Peyer's patch (tissue), 4 donors: ENCODE measurements around the gene HS6ST1. TPM values are rescaled to one million over a fixed set of nuclear protein-coding genes. Genes with fewer than 3 reads are reported as not detected.

Source experiments
- DNase-seq, 3 donors: peaks; one replicate each; pipeline ENCODE4 v3.0.0-alpha.2; 2017 to 2019
- H3K27ac ChIP-seq, 4 donors: fragments of 200-600 bp; sonication (generic); one replicate each; pipeline ENCODE4 v1.5.1; 2016 to 2019
- H3K27me3 ChIP-seq, 2 donors: fragments of 200-600 bp; sonication (generic); one replicate each; pipeline ENCODE4 v1.5.1; 2019
- H3K36me3 ChIP-seq, 3 donors: fragments of 200-600 bp; sonication (generic); one replicate each; pipeline ENCODE4 v1.5.1; 2016 to 2019
- H3K4me1 ChIP-seq, 4 donors: fragments of 200-600 bp; sonication (generic); one replicate each; pipeline ENCODE4 v1.5.1; 2016 to 2019
- H3K4me3 ChIP-seq, 4 donors: fragments of 200-600 bp; sonication (generic); 1 replicate in 3 of 4; 2 replicates in 1 of 4; pipeline ENCODE4 v1.5.1; 2016 to 2019; ENCODE audit warnings: mild to moderate bottlenecking in 1 of 4
- H3K9me3 ChIP-seq, 4 donors: fragments of 200-600 bp; sonication (generic); one replicate each; pipeline ENCODE4 v1.5.1; 2016 to 2019; ENCODE audit warnings: mild to moderate bottlenecking in 1 of 4
- POLR2A ChIP-seq, 2 donors: fragments of 450-650 bp; IDR thresholded peaks; one replicate each; pipeline ENCODE4 v1.5.1; 2017; ENCODE audit warnings: antibody characterized with exemption in 2 of 2, mild to moderate bottlenecking in 2 of 2, moderate library complexity in 2 of 2
- total RNA-seq, 4 donors: library from RNA; depleted of rRNA; stranded (reverse); fragments of >200 nt; gene quantifications; one replicate each; pipeline ENCODE4 v1.1.0, GENCODE V29; 2016
- TF ChIP-seq, protein P1 (sequence below), 6 experiments: fragments of 450-650 bp in 4 of 6; fragments of 200-600 bp in 2 of 6; sonication (generic) in 1 of 6; IDR thresholded peaks; one replicate each; pipeline ENCODE4 v1.5.1; 2017 to 2019; ENCODE audit warnings: antibody characterized with exemption in 6 of 6, mild to moderate bottlenecking in 3 of 6, moderate library complexity in 1 of 6

Gene HS6ST1, protein sequence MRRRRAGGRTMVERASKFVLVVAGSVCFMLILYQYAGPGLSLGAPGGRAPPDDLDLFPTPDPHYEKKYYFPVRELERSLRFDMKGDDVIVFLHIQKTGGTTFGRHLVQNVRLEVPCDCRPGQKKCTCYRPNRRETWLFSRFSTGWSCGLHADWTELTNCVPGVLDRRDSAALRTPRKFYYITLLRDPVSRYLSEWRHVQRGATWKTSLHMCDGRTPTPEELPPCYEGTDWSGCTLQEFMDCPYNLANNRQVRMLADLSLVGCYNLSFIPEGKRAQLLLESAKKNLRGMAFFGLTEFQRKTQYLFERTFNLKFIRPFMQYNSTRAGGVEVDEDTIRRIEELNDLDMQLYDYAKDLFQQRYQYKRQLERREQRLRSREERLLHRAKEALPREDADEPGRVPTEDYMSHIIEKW
- total RNA-seq, result 10 to 100 TPM; 16.5 to 52.0 (median 40.2) TPM

DNA sequence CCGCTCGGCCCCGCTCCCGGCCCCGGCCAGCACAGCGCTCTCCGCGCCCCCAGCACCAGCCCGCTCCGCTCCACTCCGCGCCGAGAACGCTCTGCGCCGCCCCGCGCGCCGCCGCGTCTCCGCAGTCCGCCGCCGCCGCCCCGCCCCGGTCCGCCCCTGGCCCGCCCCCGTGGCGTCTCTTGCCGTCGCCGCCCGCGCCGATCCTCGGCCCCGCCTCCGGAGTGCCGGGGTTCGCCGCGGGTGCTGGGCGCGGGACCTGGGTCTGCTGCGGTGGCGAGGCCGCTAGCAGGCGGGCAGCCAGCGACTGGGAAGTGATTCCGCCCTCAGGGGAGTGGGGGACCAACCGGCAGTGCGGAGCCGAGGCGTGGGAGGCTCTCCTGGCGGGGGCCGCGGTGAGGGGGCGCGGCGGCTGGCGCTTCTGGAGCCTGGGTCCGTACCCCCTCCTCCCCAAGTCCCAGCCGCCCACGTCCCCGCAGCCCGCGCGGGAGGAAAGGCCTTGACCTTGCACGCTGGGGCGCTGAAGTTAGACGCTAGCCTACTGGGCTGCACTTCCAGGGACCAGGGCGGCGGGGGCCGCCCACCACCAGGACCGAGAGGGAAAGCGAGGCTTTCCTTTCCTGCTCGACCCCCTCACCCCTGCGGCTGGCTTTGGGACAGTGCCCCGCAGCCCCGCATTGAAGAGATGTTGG is at the start of gene HS6ST1:
Gene HS6ST1 (minus strand): TSS at position 93 of the 689 bp plus-strand sequence. CDS start 305 bp downstream, outside the sequence.
- H3K4me3 ChIP-seq, result peak within 1 kb of the TSS; percentile 70 to 82 (median 76)
- H3K27ac ChIP-seq, result peak within 1 kb of the TSS; percentile 32 to 67 (median 62)
- TF ChIP-seq, protein P1, sequence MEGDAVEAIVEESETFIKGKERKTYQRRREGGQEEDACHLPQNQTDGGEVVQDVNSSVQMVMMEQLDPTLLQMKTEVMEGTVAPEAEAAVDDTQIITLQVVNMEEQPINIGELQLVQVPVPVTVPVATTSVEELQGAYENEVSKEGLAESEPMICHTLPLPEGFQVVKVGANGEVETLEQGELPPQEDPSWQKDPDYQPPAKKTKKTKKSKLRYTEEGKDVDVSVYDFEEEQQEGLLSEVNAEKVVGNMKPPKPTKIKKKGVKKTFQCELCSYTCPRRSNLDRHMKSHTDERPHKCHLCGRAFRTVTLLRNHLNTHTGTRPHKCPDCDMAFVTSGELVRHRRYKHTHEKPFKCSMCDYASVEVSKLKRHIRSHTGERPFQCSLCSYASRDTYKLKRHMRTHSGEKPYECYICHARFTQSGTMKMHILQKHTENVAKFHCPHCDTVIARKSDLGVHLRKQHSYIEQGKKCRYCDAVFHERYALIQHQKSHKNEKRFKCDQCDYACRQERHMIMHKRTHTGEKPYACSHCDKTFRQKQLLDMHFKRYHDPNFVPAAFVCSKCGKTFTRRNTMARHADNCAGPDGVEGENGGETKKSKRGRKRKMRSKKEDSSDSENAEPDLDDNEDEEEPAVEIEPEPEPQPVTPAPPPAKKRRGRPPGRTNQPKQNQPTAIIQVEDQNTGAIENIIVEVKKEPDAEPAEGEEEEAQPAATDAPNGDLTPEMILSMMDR (IDR thresholded peaks at IDR 0.05), result no peak
- peak in 1 of 2 donors; percentile 49 for TF ChIP-seq POLR2A (IDR thresholded peaks at IDR 0.05)
- no peaks in the 10 kb centered on the region for H3K36me3 ChIP-seq
- peak; percentile 83 to 94 (median 92) for DNase-seq
- peaks cover 3 to 28% (median 16%) of the 10 kb centered on the region in 4 donors for H3K4me1 ChIP-seq
- H3K27me3 ChIP-seq, result no peaks in the 10 kb centered on the region
- no peaks in the 10 kb centered on the region for H3K9me3 ChIP-seq

DNA sequence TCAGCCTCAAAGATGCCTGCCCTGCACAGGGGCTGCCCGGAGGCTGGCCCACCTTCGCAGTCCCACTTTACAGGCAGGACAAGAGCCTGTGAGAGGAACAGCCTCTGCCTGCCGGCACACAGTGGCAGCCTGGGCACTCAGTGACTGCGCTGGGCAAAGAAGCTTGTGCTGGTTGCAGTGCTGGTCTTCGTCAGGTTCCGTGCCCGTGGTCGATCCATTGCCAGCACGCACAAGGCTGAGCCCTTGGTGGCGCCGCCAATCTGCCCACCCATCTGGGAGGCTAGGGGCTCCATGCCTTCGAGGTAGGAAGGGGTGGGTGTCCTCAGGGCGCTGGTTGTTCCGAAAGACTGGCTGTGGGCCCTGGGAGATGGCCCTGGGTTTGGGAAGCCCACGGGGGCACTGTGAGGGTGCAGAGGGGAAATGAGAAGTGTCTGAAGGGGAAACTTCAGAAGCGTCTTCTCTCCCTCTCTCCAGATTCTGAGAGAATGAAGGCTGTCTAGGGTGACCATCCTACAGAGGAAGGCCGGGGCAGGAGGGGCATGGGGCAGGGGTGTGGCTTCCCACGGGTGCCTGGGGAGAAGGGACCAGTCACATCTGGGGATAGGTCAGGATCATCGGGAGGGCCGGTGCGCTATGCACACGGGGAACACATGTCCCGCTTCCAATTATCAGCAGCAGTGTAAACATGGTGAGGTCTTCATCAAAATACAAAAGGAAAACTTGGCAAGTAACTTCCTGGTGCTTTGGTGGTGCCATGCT is 49.1 kb upstream of the HS6ST1 start:
- peak in 2 of 3 donors; percentile 37 to 44 for DNase-seq
- no peak overlapping the region for H3K27ac ChIP-seq

DNA sequence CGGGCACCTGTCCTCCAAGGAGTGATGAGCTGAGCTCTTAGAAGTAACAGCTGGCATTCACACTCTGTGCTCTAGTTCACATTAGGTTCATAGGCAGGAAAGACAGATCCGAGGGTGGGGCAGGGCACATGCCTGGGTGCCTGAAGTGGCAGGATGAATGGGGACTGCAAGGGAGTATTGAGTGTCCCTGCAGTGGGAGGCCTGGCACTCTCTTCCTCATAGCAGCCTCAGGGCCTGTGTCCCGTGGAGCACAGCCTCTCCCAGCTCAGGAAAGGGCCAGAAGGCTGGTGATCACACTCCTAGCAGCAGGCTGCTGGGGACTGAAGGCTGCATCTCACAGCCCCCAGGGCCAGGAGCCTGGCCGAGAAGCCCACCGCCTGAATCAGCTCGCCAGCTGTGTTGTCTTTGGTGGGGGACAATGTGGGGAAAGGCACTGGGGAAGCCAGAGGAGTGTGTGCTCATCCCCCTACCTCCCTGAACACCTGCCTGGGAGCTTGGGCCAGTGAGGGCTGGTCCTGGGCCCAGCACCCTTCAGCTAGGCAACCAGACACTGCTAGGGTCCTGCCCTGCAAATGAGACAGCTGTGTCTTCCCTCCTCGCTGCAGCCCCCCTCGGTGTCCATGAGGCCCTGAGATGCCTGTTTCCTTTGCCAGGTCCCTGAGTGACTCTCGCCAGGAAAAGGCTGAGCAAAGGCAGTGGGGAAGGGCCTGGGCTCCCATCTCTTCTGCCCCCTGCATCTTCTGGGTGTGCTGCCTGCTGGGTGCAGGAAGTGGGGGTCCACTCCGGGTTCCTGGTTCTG is 48.2 kb upstream of the HS6ST1 start:
- peak in 2 of 3 donors; percentile 32 to 39 for DNase-seq
- Histone ChIP-seq H3K9me3 (no peaks in the 10 kb centered on the region), H3K27me3 (no peaks in the 10 kb centered on the region), H3K4me3 (no peak overlapping the region), H3K36me3 (no peaks in the 10 kb centered on the region), H3K27ac (no peak overlapping the region), H3K4me1 (no peaks in the 10 kb centered on the region)
- TF ChIP-seq POLR2A (IDR thresholded peaks at IDR 0.05), result no peak
- TF ChIP-seq, protein P1 (IDR thresholded peaks at IDR 0.05), result no peak

More for the DNA sequence above, 49.1 kb upstream of the HS6ST1 start:
- H3K4me3 ChIP-seq, result no peak overlapping the region
- H3K4me1 ChIP-seq, result peaks cover 0 to 4% (median 0%) of the 10 kb centered on the region in 4 donors
- H3K9me3 ChIP-seq, result no peaks in the 10 kb centered on the region
- no peaks in the 10 kb centered on the region for H3K36me3 ChIP-seq
- TF ChIP-seq POLR2A (IDR thresholded peaks at IDR 0.05), result no peak
- TF ChIP-seq, protein P1 (IDR thresholded peaks at IDR 0.05), result no peak
- H3K27me3 ChIP-seq, result no peaks in the 10 kb centered on the region

DNA sequence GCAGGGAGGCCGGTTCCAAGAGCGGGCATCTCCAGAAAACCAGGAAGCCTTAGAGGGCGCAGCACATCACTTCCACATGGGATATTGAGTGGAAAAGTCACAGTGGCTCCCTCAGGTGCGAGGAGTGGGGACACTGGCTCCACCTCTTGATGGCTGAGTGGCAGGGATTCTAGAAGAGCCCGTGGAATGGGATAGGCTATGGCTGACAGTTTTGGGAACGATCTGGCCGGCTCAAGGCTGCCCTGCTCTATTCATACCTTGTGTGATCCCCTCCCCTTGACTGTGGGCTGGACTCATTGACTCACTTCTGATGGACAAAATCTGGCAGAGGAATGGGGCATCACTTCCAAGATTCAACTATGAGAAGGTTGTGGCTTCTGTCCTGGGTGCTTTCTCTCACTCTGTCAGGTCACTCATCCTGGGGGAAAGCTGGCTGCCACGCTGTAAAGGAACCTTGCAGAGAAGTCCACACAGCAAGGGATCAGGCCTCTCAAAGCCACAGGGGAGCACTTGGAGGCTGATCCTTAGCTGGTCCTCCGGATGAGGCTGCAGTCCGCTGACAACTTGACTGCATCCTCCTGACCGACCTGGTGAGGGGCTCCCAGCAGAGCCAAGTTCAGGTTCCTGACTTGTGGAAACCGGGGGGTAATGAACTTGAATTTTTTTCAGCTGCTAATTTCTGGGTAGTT is 46.7 kb upstream of the HS6ST1 start:
- Histone ChIP-seq H3K27ac (no peak overlapping the region), H3K9me3 (no peaks in the 10 kb centered on the region), H3K27me3 (no peaks in the 10 kb centered on the region), H3K4me3 (no peak overlapping the region), H3K36me3 (no peaks in the 10 kb centered on the region), H3K4me1 (no peaks in the 10 kb centered on the region)
- DNase-seq, result peak in 1 of 3 donors; percentile 36
- TF ChIP-seq POLR2A (IDR thresholded peaks at IDR 0.05), result no peak
- TF ChIP-seq, protein P1 (IDR thresholded peaks at IDR 0.05), result no peak
